ENCODE results near the gene SLC26A11. TPM values are rescaled to one million over a fixed set of nuclear protein-coding genes. Genes with fewer than 3 reads are reported as not detected.
A peak's percentile ranks its signal among the peaks of the same experiment; 100 is the strongest.

The SLC26A11 gene
- total RNA-seq (2014; rRNA removed; shearing (Covaris generic)): 16.7 and 19.0 TPM in 2 replicates

DNA sequence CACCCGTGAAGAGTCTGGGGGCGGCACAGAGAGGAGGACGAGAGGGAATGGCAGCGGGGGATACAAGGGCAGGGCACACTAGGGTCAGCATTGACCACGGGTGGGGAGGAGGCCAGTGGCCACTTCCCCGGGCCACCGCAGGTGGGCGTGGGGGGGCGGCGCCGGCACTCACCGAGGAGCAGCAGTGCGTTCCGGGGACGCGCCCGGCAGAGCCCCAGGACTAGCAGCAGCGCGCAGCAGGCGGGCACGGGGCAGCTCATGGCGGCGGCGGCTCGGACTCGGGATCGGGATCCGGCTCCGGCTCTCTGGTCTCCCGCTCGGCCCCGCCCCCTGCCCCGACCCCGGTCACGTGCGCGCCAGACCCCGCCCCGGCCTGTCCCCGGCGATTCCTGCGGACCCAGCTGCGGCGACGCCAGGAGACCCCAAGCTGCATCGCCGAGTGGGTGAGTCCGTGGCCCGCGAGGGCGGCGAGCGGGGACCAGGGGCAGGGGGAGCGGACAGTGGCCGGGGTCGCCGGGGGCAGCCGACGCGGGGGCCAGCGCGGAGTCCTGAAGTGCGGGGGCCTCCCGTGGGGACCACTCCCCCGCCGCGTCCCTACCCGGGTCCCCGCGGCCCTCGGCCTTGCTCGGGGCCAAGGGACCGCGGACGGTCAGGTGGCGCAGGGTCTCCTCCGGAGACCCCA is at the start of gene SLC26A11, which contains the start of gene SGSH:
TSS of gene SLC26A11 (plus strand) at position 374 of the 682 bp plus-strand sequence. CDS start 1,134 bp downstream, outside the sequence.
TSS of gene SGSH (minus strand) at position 280 of the 682 bp plus-strand sequence. CDS start at position 260, 20 bp downstream.
- in situ Hi-C loops (cut with HindIII; ENCODE audit: low sequenced_read_pairs): no loop called here
- DNase-seq (ENCODE audit: low spot score): peak; percentile 33

DNA sequence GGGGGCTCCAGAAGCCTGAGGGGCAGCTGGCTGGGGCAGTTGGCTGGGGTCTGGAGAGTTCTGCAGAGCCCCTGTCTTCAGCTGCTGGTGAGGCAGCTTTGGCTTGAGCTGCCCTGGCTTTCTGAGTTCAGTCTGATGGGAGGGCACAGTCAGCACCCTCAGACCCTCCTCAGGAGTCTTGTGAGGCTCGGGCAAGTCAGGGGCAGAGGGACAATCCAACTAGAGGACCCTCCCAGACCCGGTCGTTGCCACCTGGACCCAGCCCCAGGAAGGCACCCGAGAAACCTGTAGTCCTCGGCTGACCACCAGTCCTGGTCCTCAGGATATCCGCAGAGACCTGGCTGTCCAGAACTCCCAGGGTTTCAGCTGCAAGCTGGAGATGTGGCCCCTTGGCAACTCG is 48.5 kb upstream of the SLC26A11 start:
- DNase-seq (ENCODE audit: low spot score): no peak
- in situ Hi-C loops (cut with HindIII; ENCODE audit: low sequenced_read_pairs): no loop called here

DNA sequence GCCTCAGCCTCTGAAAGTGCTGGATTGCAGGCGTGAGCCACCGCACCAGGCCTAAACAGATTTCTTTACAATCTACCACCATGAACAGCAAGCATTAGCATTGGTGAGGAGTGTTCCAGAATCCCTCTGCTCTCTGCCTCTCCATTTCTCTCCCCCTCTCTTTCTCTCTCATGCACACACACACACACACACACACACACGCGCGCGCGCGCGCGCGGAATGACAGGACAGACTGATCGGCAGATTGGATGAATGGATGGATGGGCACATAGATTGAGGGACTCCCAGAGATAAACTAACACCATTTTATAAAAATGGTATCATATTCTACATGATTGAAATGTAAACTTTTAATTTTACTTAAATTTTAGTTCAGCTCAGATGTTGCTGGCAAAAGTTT is 47.1 kb upstream of the SLC26A11 start:
- DNase-seq (ENCODE audit: low spot score): no peak
- in situ Hi-C loops (cut with HindIII; ENCODE audit: low sequenced_read_pairs): no loop called here

DNA sequence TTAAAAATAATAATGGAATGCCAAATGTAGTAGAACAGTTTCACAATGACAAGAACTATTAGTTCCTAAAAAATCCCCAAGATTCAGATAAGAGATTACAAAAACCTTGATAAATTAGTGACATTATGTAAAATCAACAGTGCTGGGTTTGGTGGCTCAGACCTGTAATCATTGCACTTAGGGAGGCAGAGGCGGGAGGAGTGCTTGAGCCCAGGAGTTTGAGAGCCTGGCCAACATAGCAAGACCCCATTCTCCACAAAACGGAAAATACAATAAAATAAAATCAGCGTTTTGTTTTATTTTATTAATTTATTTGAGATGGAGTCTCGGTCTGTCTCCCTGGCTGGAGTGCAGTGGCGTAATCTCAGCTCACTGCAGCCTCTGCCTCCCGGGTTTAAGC is 46.3 kb upstream of the SLC26A11 start:
- in situ Hi-C loops (cut with HindIII; ENCODE audit: low sequenced_read_pairs): no loop called here
- DNase-seq (ENCODE audit: low spot score): no peak

DNA sequence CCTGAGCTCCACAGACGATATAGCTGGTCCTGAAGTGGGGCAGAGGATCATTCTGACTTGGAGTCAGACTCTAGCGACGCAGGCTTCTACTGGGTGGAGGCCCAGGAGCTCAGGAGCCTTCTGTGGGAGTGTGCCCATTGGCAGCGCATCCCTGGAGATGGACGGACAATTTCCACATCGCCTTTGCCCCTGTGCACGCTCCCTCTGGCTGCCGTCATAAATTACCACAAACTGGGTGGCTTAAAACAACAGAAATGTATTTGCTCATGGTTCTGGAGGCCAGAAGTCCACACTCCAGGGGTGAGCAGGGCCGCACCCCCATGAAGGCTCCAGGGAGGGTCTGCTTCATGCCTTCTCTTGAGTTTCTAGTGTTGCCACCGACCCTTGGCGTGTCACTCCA is 43.5 kb upstream of the SLC26A11 start:
- in situ Hi-C loops (cut with HindIII; ENCODE audit: low sequenced_read_pairs): no loop called here

DNA sequence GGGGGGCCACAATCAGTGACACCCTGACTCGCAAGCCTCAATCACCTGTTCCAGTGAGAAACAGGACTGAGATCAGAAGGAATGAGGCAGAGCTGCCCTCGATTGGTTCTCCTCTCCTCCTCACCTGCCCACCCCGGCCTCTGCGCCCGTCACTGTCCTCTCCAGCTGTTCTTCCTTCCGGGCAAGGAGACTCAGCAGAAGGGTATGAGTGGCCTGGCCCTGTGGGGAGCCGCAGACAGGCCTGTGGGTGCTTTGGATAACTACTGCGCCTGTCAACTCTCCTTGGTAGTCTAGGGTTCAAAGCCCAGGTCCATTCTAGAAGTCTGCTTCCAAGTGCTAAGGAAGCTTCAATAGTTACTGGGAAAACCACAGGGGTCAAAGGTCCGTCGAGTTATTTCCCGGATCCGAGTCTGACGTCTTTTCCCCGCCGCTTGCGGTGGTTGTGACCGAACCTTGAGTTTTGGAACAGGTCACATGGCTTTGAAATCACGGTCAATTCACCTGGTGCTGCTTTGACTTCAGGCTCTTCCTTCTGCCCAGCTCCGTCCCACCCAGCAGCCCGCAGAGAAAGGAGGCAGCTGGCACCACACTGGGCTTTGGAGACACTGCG is 42.1 kb upstream of the SLC26A11 start:
- DNase-seq (ENCODE audit: low spot score): no peak
- in situ Hi-C loops (cut with HindIII; ENCODE audit: low sequenced_read_pairs): no loop called here

More for the DNA sequence above, 43.5 kb upstream of the SLC26A11 start:
- no peak for DNase-seq (ENCODE audit: low spot score)

DNA sequence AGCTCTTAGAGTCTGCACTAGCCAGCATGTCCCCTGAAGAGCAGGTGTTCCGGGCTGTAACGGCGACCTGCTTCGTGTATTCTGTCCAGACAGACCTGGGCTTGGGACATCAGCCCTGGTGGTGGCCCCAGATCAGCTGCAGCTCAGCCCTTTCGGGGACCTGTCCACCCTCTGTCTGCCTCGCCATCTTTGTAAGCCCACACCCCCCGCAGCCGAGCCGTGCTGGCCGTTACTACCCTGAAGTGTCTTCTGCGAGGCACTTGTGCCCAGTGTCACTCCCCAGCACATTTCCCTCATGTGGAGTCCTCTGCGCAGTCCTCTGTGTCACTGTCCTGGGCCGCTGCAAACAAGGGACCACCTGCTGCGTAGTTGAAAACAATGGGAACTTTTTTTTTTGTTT is 40.0 kb upstream of the SLC26A11 start:
- no peak for DNase-seq (ENCODE audit: low spot score)
- in situ Hi-C loops (cut with HindIII; ENCODE audit: low sequenced_read_pairs): no loop called here

GRCh38 chr17:80181431-80181830 is 38.8 kb upstream of the SLC26A11 start:
- no peak for DNase-seq (ENCODE audit: low spot score)
- in situ Hi-C loops (cut with HindIII; ENCODE audit: low sequenced_read_pairs): no loop called here

GRCh38 chr17:80182118-80182844 is 37.9 kb upstream of the SLC26A11 start:
- in situ Hi-C loops (cut with HindIII; ENCODE audit: low sequenced_read_pairs): no loop called here
- no peak for DNase-seq (ENCODE audit: low spot score)

DNA sequence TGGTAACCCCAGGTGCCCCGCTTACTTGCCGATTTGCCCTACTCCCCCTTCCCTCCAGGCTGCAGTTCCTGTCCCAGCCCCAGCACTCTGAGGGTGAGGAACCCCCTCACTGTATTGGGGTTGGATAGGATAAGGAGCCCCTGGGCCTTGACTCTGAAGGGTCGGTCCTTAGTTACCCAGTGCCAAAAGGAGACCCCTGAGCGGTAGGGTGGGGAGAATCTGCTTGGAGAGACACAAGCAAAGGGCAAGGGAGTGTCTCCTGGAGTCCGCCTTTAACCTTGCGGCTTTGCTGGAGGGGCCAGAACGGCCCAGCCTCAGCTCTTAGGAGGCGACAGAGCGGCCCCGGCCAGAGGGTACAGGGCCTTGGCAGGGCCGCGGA is 37.4 kb upstream of the SLC26A11 start:
- in situ Hi-C loops (cut with HindIII; ENCODE audit: low sequenced_read_pairs): no loop called here
- no peak for DNase-seq (ENCODE audit: low spot score)

GRCh38 chr17:80183581-80184422 is 36.4 kb upstream of the SLC26A11 start:
- no peak for DNase-seq (ENCODE audit: low spot score)

GRCh38 chr17:80184423-80184714 is 35.9 kb upstream of the SLC26A11 start:
- DNase-seq (ENCODE audit: low spot score): no peak
- in situ Hi-C loops (cut with HindIII; ENCODE audit: low sequenced_read_pairs): no loop called here

More at GRCh38 chr17:80183581-80184422, 36.4 kb upstream of the SLC26A11 start:
- in situ Hi-C loops (cut with HindIII; ENCODE audit: low sequenced_read_pairs): no loop called here

DNA sequence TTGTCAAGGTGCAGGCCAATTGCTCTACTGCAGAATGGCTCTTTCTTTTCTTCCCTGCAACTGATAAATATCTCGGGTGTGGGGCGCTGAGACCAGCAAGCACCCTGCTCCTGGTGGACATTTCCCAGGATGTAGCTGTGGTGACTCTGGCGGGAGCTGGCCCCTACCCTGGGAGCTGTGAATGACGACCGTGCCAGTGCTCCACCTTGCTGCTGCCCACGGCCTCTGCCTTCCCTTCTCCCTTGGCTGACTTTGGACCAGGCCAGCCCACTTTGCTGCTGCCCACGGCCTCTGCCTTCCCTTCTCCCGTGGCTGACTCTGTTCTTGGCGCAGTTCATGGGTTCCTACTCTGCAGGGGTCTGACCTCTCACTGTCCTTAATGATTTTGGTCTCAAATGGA is 34.3 kb upstream of the SLC26A11 start:
- in situ Hi-C loops (cut with HindIII; ENCODE audit: low sequenced_read_pairs): no loop called here
- DNase-seq (ENCODE audit: low spot score): no peak

DNA sequence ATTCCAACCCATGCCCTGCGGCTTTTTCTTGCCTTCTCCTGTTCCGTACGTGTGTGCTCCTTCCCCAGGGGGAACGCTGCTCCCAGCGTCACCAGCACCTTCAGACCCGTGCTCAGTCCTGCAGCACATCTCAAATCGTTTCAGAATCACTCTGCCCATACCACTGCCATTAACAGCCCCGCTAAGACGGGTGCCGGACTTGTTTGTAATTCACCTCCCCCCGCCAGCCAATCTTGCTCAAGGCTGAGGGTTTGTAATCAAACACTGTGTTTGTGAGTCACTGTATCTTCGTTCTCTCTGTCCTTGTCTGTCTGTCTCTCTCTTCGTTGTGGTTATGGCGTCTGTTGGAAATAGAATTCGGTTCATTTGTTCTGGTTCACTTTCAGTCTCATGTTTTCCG is 33.1 kb upstream of the SLC26A11 start:
- DNase-seq (ENCODE audit: low spot score): no peak
- in situ Hi-C loops (cut with HindIII; ENCODE audit: low sequenced_read_pairs): no loop called here

GRCh38 chr17:80187515-80187941 is 32.7 kb upstream of the SLC26A11 start:
- in situ Hi-C loops (cut with HindIII; ENCODE audit: low sequenced_read_pairs): no loop called here
- DNase-seq (ENCODE audit: low spot score): no peak

- in situ Hi-C loops (cut with HindIII; ENCODE audit: low sequenced_read_pairs): no loop called here
- DNase-seq (ENCODE audit: low spot score): no peak
Observed at GRCh38 chr17:80189611-80190010, 30.6 kb upstream of the SLC26A11 start.

GRCh38 chr17:80190716-80191115 is 29.5 kb upstream of the SLC26A11 start:
- in situ Hi-C loops (cut with HindIII; ENCODE audit: low sequenced_read_pairs): no loop called here

DNA sequence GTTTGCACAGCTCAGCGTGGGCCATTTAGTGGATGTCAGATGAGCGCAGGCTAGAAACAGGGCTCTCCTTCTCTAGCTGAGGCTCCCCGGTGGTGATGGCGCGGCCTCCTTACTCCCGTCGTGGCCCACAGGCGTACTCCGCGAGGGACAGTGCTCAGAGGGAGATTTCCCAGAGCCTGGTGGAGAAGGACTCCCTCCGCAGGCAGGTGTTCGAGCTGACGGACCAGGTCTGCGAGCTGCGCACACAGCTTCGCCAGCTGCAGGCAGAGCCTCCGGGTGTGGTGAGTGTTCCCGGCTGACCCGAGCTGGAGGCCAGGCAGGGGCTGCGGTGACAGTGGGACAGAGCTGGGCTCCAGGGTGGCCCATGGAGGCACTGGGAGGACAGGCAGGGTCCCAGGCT is 29.0 kb upstream of the SLC26A11 start:
- DNase-seq (ENCODE audit: low spot score): no peak
- in situ Hi-C loops (cut with HindIII; ENCODE audit: low sequenced_read_pairs): no loop called here

More at GRCh38 chr17:80190716-80191115, 29.5 kb upstream of the SLC26A11 start:
- no peak for DNase-seq (ENCODE audit: low spot score)

DNA sequence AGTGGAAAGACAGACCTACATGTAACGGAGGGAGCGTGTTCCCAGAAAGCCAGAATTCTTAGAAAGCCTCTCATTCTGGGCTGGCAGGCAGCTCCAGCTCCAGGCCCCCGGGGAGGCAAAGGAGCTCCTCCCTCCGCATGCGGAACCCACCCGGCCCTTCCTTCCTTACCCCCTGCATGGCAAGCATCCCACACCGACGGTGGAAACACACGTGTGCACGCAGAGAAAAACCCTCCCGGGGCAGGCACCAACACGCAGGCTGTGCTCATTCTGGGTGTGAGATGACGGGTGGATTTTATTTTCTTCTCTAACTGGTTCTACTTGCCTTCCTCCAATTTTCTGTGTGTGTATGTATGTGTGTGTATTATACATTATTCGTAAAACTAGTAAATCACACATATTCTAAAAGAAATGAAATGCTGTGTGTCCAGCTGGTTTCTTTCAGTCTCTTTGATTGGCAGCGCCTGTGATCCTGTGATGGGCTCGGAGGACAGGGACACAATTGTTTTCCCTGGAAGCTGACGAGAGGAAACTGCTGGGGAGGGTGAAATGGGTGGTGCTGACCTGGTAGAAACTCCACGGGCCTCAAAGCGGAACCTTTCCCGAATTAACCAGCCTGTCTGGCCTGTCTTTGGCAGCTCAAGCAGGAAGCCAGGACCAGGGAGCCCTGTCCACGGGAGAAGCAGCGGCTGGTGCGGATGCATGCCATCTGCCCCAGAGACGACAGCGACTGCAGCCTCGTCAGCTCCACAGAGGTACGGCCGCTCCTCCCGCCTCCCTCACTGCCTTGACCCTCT is 28.2 kb upstream of the SLC26A11 start:
- peak; percentile 70 for DNase-seq (ENCODE audit: low spot score)
- in situ Hi-C loops (cut with HindIII; ENCODE audit: low sequenced_read_pairs): no loop called here

All from G401 (cell line).